ENCODE measurements around the gene ZNF791. TPM values are rescaled to one million over a fixed set of nuclear protein-coding genes. Genes with fewer than 3 reads are reported as not detected.
A peak's percentile ranks its signal among the peaks of the same experiment; 100 is the strongest.
"Not testable (repeated sequence)": the region's sequence is repeated elsewhere in the genome, so short reads cannot be mapped to it uniquely, and the experiment has no call there.

Gene ZNF791
- total RNA-seq, 2 experiments from 2014 or later: 7.8 to 17.1 TPM

DNA sequence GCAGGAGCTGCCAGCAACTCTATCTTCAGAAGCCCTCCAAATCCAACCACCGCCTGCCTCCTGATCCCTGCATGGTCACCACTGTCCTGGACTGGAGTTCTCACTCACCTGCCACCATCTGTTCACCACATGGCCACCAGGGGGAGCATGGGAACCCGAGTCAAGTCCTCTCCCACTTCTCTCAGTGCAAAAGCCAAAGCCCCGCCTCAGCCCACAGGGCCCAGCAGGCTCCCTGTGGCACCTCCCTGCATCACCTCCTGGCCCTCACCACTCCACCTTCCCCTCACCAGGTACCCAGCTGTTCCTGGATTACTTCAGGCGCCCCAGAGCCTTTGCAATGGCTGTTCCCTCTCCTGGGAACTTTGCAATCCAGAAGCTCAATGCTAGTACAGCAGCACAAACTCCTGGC is 65.7 kb downstream of the ZNF791 start:
- DNase-seq (ENCODE audit: low spot score): peak; percentile 83
- POLR2A ChIA-PET: interaction anchor here (0.5 kb wide), 1 partner anchor 105 kb away, joined by 3 read pairs; no protein-coding TSS in a partner anchor
- CTCF ChIA-PET (ENCODE audit: unreplicated experiment): no interaction called here

GRCh38 chr19:12676928-12677327 is 66.2 kb downstream of the ZNF791 start:
- intact Hi-C loops (cut with micrococcal nuclease; ENCODE audit: unreplicated experiment): loop anchor here (2.0 kb wide), 1 partner anchor 120 kb away; no protein-coding TSS in a partner anchor
- POLR2A ChIA-PET: no interaction called here
- peaks cover 9% of the 10 kb centered on the region for H3K79me2 ChIP-seq (ENCODE audit: insufficient read depth, low read depth, low read length)
- H3K27ac ChIP-seq (ENCODE audit: low read depth, low read length, poor library complexity, severe bottlenecking): no peak overlapping the region
- no peaks in the 10 kb centered on the region for H3K9me3 ChIP-seq (ENCODE audit: low read length)
- CTCF ChIA-PET (ENCODE audit: unreplicated experiment): no interaction called here
- no TSS peak for BruUV-seq (replicated peaks)
- TF ChIP-seq, protein P1, sequence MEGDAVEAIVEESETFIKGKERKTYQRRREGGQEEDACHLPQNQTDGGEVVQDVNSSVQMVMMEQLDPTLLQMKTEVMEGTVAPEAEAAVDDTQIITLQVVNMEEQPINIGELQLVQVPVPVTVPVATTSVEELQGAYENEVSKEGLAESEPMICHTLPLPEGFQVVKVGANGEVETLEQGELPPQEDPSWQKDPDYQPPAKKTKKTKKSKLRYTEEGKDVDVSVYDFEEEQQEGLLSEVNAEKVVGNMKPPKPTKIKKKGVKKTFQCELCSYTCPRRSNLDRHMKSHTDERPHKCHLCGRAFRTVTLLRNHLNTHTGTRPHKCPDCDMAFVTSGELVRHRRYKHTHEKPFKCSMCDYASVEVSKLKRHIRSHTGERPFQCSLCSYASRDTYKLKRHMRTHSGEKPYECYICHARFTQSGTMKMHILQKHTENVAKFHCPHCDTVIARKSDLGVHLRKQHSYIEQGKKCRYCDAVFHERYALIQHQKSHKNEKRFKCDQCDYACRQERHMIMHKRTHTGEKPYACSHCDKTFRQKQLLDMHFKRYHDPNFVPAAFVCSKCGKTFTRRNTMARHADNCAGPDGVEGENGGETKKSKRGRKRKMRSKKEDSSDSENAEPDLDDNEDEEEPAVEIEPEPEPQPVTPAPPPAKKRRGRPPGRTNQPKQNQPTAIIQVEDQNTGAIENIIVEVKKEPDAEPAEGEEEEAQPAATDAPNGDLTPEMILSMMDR (conservative IDR thresholded peaks at IDR 0.05; ENCODE audit: low read length): no peak
- TF ChIP-seq EZH2phosphoT487 (IDR thresholded peaks at IDR 0.05; ENCODE audit: borderline replicate concordance, low read depth, low read length): no peak
- no peak overlapping the region for H3K4me3 ChIP-seq (ENCODE audit: low read depth, low read length, poor library complexity, severe bottlenecking)
- no peak overlapping the region for H2AFZ ChIP-seq (ENCODE audit: low read length)
- peaks cover 10% of the 10 kb centered on the region; the same call in 1 of the 2 replicates for H4K20me1 ChIP-seq (ENCODE audit: insufficient read depth, low read length)
- no peak for DNase-seq (ENCODE audit: low spot score)
- H3K36me3 ChIP-seq (ENCODE audit: insufficient read depth, low read length): peaks cover 78% of the 10 kb centered on the region
- H3K4me1 ChIP-seq (ENCODE audit: insufficient read depth, low read length, poor library complexity, severe bottlenecking): peaks cover 11% of the 10 kb centered on the region
- no peaks in the 10 kb centered on the region for H3K9me2 ChIP-seq (ENCODE audit: insufficient read depth, low read length)
- H3K4me2 ChIP-seq (ENCODE audit: low read length): no peak overlapping the region

More for the DNA sequence above, 65.7 kb downstream of the ZNF791 start:
- Histone ChIP-seq H3K4me2 (ENCODE audit: low read length) (no peak overlapping the region), H4K20me1 (ENCODE audit: insufficient read depth, low read length) (peaks cover 10% of the 10 kb centered on the region; the same call in 1 of the 2 replicates), H3K79me2 (ENCODE audit: insufficient read depth, low read depth, low read length) (peaks cover 9% of the 10 kb centered on the region), H3K4me3 (ENCODE audit: low read depth, low read length, poor library complexity, severe bottlenecking) (no peak overlapping the region), H3K4me1 (ENCODE audit: insufficient read depth, low read length, poor library complexity, severe bottlenecking) (peaks cover 11% of the 10 kb centered on the region), H3K36me3 (ENCODE audit: insufficient read depth, low read length) (peaks cover 81% of the 10 kb centered on the region), H3K9me3 (ENCODE audit: low read length) (no peaks in the 10 kb centered on the region), H3K27ac (ENCODE audit: low read depth, low read length, poor library complexity, severe bottlenecking) (no peak overlapping the region), H2AFZ (ENCODE audit: low read length) (no peak overlapping the region), H3K9me2 (ENCODE audit: insufficient read depth, low read length) (no peaks in the 10 kb centered on the region)
- BruUV-seq (replicated peaks): no TSS peak
- intact Hi-C loops (cut with micrococcal nuclease; ENCODE audit: unreplicated experiment): loop anchor here (2.0 kb wide), 1 partner anchor 120 kb away; no protein-coding TSS in a partner anchor
- TF ChIP-seq, protein P1 (conservative IDR thresholded peaks at IDR 0.05; ENCODE audit: low read length): peak; percentile 90
- TF ChIP-seq EZH2phosphoT487 (IDR thresholded peaks at IDR 0.05; ENCODE audit: borderline replicate concordance, low read depth, low read length): no peak

GRCh38 chr19:12678039-12678438 is 67.3 kb downstream of the ZNF791 start:
- H3K79me2 ChIP-seq (ENCODE audit: insufficient read depth, low read depth, low read length); H2AFZ ChIP-seq (ENCODE audit: low read length); H4K20me1 ChIP-seq (ENCODE audit: insufficient read depth, low read length); H3K4me2 ChIP-seq (ENCODE audit: low read length); H3K9me2 ChIP-seq (ENCODE audit: insufficient read depth, low read length); BruUV-seq (replicated peaks); CTCF ChIA-PET (ENCODE audit: unreplicated experiment); H3K4me3 ChIP-seq (ENCODE audit: low read depth, low read length, poor library complexity, severe bottlenecking); intact Hi-C loops (cut with micrococcal nuclease; ENCODE audit: unreplicated experiment); H3K27ac ChIP-seq (ENCODE audit: low read depth, low read length, poor library complexity, severe bottlenecking); H3K9me3 ChIP-seq (ENCODE audit: low read length); DNase-seq (ENCODE audit: low spot score): not testable (repeated sequence)
- POLR2A ChIA-PET: interaction anchor here (0.6 kb wide), 1 partner anchor 107 kb away, joined by 4 read pairs; no protein-coding TSS in a partner anchor
- peaks cover 67% of the 10 kb centered on the region for H3K36me3 ChIP-seq (ENCODE audit: insufficient read depth, low read length)
- peaks cover 11% of the 10 kb centered on the region for H3K4me1 ChIP-seq (ENCODE audit: insufficient read depth, low read length, poor library complexity, severe bottlenecking)
